GM23248 (cell line): ENCODE data around the gene SLC26A5. TPM values are rescaled to one million over a fixed set of nuclear protein-coding genes. Genes with fewer than 3 reads are reported as not detected.

Source experiments
- DNase-seq: peaks from one replicate; pipeline ENCODE4 v3.0.0-alpha.2; 2015
- H2AFZ ChIP-seq: fragments of 200-600 bp; sonication (generic); 2 replicates; pipeline ENCODE4 v1.6.1; 2016; ENCODE audit warnings: antibody characterized with exemption
- H3F3A ChIP-seq: fragments of 200-600 bp; sonication (generic); 2 replicates; pipeline ENCODE4 v1.6.1; 2016; ENCODE audit warnings: mild to moderate bottlenecking, antibody characterized with exemption, mixed run types; ENCODE audit not compliant: insufficient read depth
- H3K27ac ChIP-seq: fragments of 200-600 bp; sonication (generic); 2 replicates; pipeline ENCODE4 v1.5.1; 2016; ENCODE audit warnings: mild to moderate bottlenecking
- H3K27me3 ChIP-seq: fragments of 200-600 bp; sonication (generic); replicated peaks from 2 replicates; pipeline ENCODE4 v1.6.1; 2016; ENCODE audit warnings: mild to moderate bottlenecking; ENCODE audit not compliant: insufficient read depth
- H3K36me3 ChIP-seq: fragments of 200-600 bp; sonication (generic); 2 replicates; pipeline ENCODE4 v1.6.1; 2016; ENCODE audit warnings: low read depth, mild to moderate bottlenecking
- H3K4me1 ChIP-seq: fragments of 200-600 bp; sonication (generic); 2 replicates; pipeline ENCODE4 v1.6.1; 2016; ENCODE audit warnings: mild to moderate bottlenecking; ENCODE audit not compliant: insufficient read depth
- H3K4me2 ChIP-seq: fragments of 200-600 bp; sonication (generic); one replicate; pipeline ENCODE4 v1.6.1; 2016; ENCODE audit warnings: mild to moderate bottlenecking; ENCODE audit not compliant: unreplicated experiment
- H3K4me3 ChIP-seq: fragments of 200-600 bp; sonication (generic); 2 replicates; pipeline ENCODE4 v1.5.1; 2016; ENCODE audit warnings: mild to moderate bottlenecking
- H3K79me2 ChIP-seq: fragments of 200-600 bp; sonication (generic); 2 replicates; pipeline ENCODE4 v1.6.1; 2016; ENCODE audit warnings: mild to moderate bottlenecking; ENCODE audit not compliant: insufficient read depth
- H3K9ac ChIP-seq: fragments of 200-600 bp; sonication (generic); 2 replicates; pipeline ENCODE4 v1.6.1; 2016; ENCODE audit warnings: mild to moderate bottlenecking
- H3K9me2 ChIP-seq: fragments of 200-600 bp; sonication (generic); 2 replicates; pipeline ENCODE4 v1.6.1; 2016; ENCODE audit warnings: mixed run types, mild to moderate bottlenecking, moderate library complexity; ENCODE audit not compliant: insufficient read depth
- H3K9me3 ChIP-seq: fragments of 200-600 bp; sonication (generic); one replicate; pipeline ENCODE4 v1.6.1; 2017; ENCODE audit warnings: low read depth
- H4K20me1 ChIP-seq: fragments of 200-600 bp; sonication (generic); 2 replicates; pipeline ENCODE4 v1.6.0; 2016; ENCODE audit not compliant: insufficient read depth
- EZH2 ChIP-seq: fragments of 200-600 bp; sonication (generic); IDR thresholded peaks from 2 replicates; pipeline ENCODE4 v1.6.1; 2018; ENCODE audit warnings: antibody characterized with exemption, mild to moderate bottlenecking; ENCODE audit not compliant: insufficient read depth, poor library complexity, severe bottlenecking
- EZH2phosphoT487 ChIP-seq: fragments of 200-600 bp; sonication (generic); IDR thresholded peaks from 2 replicates; pipeline ENCODE4 v1.6.1; 2018; ENCODE audit warnings: antibody characterized with exemption, moderate library complexity, mild to moderate bottlenecking, low read depth; ENCODE audit not compliant: insufficient read depth
- WGBS, 2 experiments: methylation state at CpG; one replicate each; pipeline ENCODE4 v1.1.6; 2015 to 2017; ENCODE audit warnings: low lambda C conversion rate in 2 of 2, low coverage in 1 of 2; ENCODE audit errors: missing lambda C conversion rate in 2 of 2; 5-methylcytosine and 5-hydroxymethylcytosine counted together
- in situ Hi-C: fragments of 300-500 bp; cut with MboI; formaldehyde crosslinking; loops from 2 replicates; pipeline ENCODE4 v1.15.0; 2020
- polyA plus RNA-seq: library from polyadenylated mRNA; unstranded; fragments of >200 nt; fragmentation: Nextera tagmentation; extraction: Ambion mirVana; gene quantifications from 2 replicates; pipeline ENCODE4 v1.2.1, GENCODE V29; 2016
- total RNA-seq: library from RNA; depleted of rRNA; stranded (reverse); fragments of >200 nt; shearing (Covaris generic); gene quantifications from 2 replicates; pipeline ENCODE4 v1.2.3, GENCODE V29; 2014

SLC26A5 gene
- total and polyA plus RNA-seq, 2 experiments from 2014 or later: not detected

DNA sequence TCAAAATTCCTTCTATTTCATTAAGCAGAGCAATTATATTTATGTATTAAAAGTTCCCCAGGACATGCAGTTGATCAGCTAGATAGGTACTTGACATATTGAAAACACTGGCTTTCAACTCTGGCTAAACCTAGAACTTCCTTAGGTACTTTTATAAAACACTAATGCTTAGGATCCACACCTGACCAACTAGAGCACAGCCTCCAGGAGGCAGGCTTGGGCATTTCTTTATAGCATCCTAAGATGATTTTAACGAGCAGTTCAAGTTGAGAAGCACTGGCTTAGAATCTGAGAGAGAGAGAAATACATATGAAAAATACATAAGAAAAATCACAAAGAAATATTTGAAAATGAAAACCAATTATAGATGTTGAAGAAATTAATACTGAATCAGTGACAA, 20.8 kb downstream of the SLC26A5 start:
- Histone ChIP-seq H3K9me2 (no peaks in the 10 kb centered on the region), H3K27me3 (no peaks in the 10 kb centered on the region), H3K79me2 (no peaks in the 10 kb centered on the region), H3K27ac (no peak overlapping the region), H3K9me3 (no peaks in the 10 kb centered on the region), H3F3A (no peaks in the 10 kb centered on the region), H3K4me3 (no peak overlapping the region), H3K36me3 (no peaks in the 10 kb centered on the region), H3K9ac (no peak overlapping the region), H3K4me1 (no peaks in the 10 kb centered on the region), H4K20me1 (no peaks in the 10 kb centered on the region), H3K4me2 (no peak overlapping the region), H2AFZ (no peak overlapping the region)
- DNase-seq: no peak
- 29 to 32% methylated on average over 1 of the region's 1 CpG for WGBS, 2 experiments
- no peak for TF ChIP-seq EZH2
- TF ChIP-seq EZH2phosphoT487: no peak
- in situ Hi-C loops: no loop called here

DNA sequence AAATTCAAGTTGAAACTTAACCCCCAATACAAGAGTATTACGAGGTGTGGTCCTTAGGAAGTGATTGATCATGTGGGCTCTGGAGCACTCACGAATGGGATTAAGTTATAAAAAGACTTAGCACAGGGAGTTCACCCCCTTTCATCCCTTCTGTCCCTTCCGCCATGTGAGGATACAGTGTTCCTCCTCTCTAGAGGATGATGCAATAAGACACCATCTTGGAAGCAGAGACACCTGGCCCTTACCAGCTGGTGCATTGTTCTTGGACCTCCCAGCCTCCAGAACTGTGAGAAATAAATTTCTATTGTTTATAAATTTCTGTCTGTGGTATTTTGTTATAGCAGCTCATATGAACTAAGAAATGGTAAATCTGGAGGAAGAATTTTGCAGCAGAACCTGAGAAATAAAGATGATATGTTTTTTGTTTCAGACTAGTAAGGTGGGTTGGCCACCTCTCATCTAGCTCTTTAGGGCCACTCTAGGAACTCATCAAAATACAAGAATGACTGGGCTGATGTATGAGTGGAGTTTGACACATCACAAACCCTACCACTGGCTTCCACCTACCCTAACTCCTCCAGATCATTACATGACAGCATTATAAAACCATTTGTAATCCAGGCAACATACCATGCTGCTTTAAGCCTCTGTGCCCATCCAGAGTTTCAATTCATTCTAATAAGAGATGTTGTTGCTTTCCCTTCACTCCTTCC, 22.4 kb downstream of the SLC26A5 start:
- no peak for DNase-seq
- no peaks in the 10 kb centered on the region for H3K4me1 ChIP-seq
- no peaks in the 10 kb centered on the region for H3K36me3 ChIP-seq
- in situ Hi-C loops: no loop called here
- no peak overlapping the region for H3K4me2 ChIP-seq
- H2AFZ ChIP-seq: no peak overlapping the region
- no peaks in the 10 kb centered on the region for H4K20me1 ChIP-seq
- TF ChIP-seq EZH2: no peak
- TF ChIP-seq EZH2phosphoT487: no peak
- H3K27ac ChIP-seq: no peak overlapping the region
- H3K9me2 ChIP-seq: no peaks in the 10 kb centered on the region
- H3K79me2 ChIP-seq: no peaks in the 10 kb centered on the region
- WGBS, 2 experiments: 12 to 24% methylated on average over 3 of the region's 3 CpGs
- no peak overlapping the region for H3K9ac ChIP-seq
- no peak overlapping the region for H3K4me3 ChIP-seq
- no peaks in the 10 kb centered on the region for H3F3A ChIP-seq
- H3K9me3 ChIP-seq: no peaks in the 10 kb centered on the region
- H3K27me3 ChIP-seq: no peaks in the 10 kb centered on the region

DNA sequence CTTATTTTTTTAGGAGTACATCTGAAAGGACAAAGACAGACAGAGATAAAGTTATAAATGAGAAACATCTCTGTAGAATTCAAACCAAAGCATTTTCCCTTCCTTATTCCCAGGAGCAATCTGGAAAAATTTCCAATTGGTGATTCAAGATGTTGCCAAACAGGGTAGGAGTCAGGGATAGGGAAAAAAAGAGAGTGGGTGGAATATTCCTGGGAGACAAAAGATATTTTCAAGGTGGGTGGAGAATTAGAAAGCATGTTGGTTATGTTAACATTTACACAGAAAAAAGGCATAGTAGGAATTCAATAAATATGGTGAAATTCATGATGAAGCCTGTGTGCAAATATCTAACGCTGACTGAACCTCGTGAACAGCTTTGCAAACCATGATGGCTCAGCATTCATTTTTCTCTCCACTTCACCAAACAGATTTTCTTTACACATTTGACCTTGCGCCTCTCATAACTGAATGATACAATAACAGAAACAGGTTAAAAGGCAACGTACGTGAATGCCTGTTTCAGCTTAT, 25.1 kb downstream of the SLC26A5 start:
- Histone ChIP-seq H3K27me3 (0 out of 2 replicates have a peak, but pooled peaks cover 2% of the 10 kb centered on the region), H3F3A (no peaks in the 10 kb centered on the region), H2AFZ (no peak overlapping the region), H3K4me2 (no peak overlapping the region), H3K9me2 (no peaks in the 10 kb centered on the region), H3K9ac (no peak overlapping the region), H3K4me1 (no peaks in the 10 kb centered on the region), H3K36me3 (no peaks in the 10 kb centered on the region), H3K79me2 (no peaks in the 10 kb centered on the region), H3K9me3 (no peaks in the 10 kb centered on the region), H3K4me3 (no peak overlapping the region), H3K27ac (no peak overlapping the region), H4K20me1 (no peaks in the 10 kb centered on the region)
- no peak for DNase-seq
- TF ChIP-seq EZH2 (no peak), EZH2phosphoT487 (no peak)
- in situ Hi-C loops: no loop called here
- WGBS, 2 experiments: 74 to 80% methylated on average over 5 of the region's 5 CpGs

DNA sequence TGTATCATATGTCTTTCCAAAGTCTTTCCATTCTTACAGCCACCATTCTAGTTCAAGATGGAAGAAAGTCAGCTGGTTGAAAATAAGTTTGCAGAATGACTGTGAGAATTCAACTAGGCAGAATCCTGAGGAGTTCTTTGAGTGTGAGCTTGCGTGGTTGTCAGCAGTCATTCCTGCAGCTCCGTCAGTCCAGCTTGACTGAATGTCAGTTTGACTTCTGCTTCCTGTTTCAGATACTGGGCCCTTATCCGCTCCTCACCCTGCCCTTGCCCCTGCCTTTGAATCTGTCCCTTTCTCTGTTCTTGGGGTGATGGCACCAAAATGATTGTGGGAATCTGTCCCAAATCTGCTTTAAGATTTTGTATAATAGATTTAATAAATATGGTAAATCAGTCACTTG, 27.8 kb downstream of the SLC26A5 start:
- Histone ChIP-seq H4K20me1 (no peaks in the 10 kb centered on the region), H3K4me1 (no peaks in the 10 kb centered on the region), H3K9me2 (no peaks in the 10 kb centered on the region), H3K4me3 (no peak overlapping the region), H3K27ac (no peak overlapping the region), H3K27me3 (0 out of 2 replicates have a peak, but pooled peaks cover 5% of the 10 kb centered on the region), H3F3A (no peaks in the 10 kb centered on the region), H3K4me2 (no peak overlapping the region), H3K36me3 (no peaks in the 10 kb centered on the region), H3K9me3 (no peaks in the 10 kb centered on the region), H2AFZ (no peak overlapping the region), H3K9ac (no peak overlapping the region), H3K79me2 (no peaks in the 10 kb centered on the region)
- DNase-seq: no peak
- no peak for TF ChIP-seq EZH2
- no peak for TF ChIP-seq EZH2phosphoT487
- WGBS, 2 experiments: 75 to 80% methylated on average over 3 of the region's 3 CpGs
- in situ Hi-C loops: no loop called here
